ENCODE data around the gene THAP12.

GRCh38 chr11:76321820-76322524 is 59.0 kb downstream of the THAP12 start:
- TF ChIP-seq POLR2AphosphoS5 (IDR thresholded peaks at IDR 0.05; ENCODE audit: borderline replicate concordance, low read depth, low read length) (no peak), EZH2 (IDR thresholded peaks at IDR 0.05) (no peak), FOXP2 (optimal IDR thresholded peaks at IDR 0.05; ENCODE audit: control extremely low read depth, extremely low read length, insufficient read depth) (no peak)

Measured in SK-N-MC (cell line).